SU-DHL-6 (cell line): ENCODE data around the gene BAD.

Experiments
- CTCF ChIP-seq: fragments of 200-600 bp; sonication (generic); IDR thresholded peaks from one replicate; pipeline ENCODE4 v1.5.1; 2017; ENCODE audit warnings: antibody characterized with exemption, mild to moderate bottlenecking, low read length, moderate library complexity; ENCODE audit not compliant: insufficient read depth, poor library complexity, severe bottlenecking
- EZH2phosphoT487 ChIP-seq: fragments of 200-600 bp; sonication (generic), shearing (Covaris generic); conservative IDR thresholded peaks from 2 replicates; pipeline ENCODE4 v1.6.1; 2018; ENCODE audit warnings: mild to moderate bottlenecking, antibody characterized with exemption, low read length, moderate library complexity, mixed read lengths

- TF ChIP-seq CTCF (no peak), EZH2phosphoT487 (no peak)
These were observed 36.6 kb upstream of the BAD start for GRCh38 chr11:64321026-64321425.
